Natural killer cell (primary cell): ENCODE data around the gene MRPL41. TPM values are rescaled to one million over a fixed set of nuclear protein-coding genes. Genes with fewer than 3 reads are reported as not detected.

Experiments used
- ATAC-seq, 3 donors: fragments of 150-1000 bp in 2 of 3; fragments of 200-7000 bp in 1 of 3; cut with Tn5 transposase; 1 replicate in 1 of 3; 2 replicates in 2 of 3; pipeline ENCODE4 v1.10.0; 2021; ENCODE audit warnings: mild to moderate bottlenecking in 2 of 3, moderate library complexity in 2 of 3
- DNase-seq, 2 donors: peaks; one replicate each; pipeline versions ENCODE4 v3.0.0 to v3.0.0-alpha.2; 2013 to 2021; ENCODE audit warnings: mixed read lengths in 1 of 2
- H3K27ac ChIP-seq: one replicate; pipeline ENCODE4 v1.5.1; 2013; ENCODE audit warnings: mild to moderate bottlenecking, low read length
- H3K27me3 ChIP-seq: one replicate; pipeline ENCODE4 v1.6.1; 2013; ENCODE audit warnings: low read length; ENCODE audit not compliant: control insufficient read depth, insufficient read depth
- H3K36me3 ChIP-seq: one replicate; pipeline ENCODE4 v1.6.1; 2013; ENCODE audit warnings: low read length; ENCODE audit not compliant: control insufficient read depth, insufficient read depth
- H3K4me1 ChIP-seq: one replicate; pipeline ENCODE4 v1.6.1; 2013; ENCODE audit warnings: low read length; ENCODE audit not compliant: control insufficient read depth, insufficient read depth
- H3K4me3 ChIP-seq: one replicate; pipeline ENCODE4 v1.5.1; 2013; ENCODE audit warnings: low read length
- H3K9me3 ChIP-seq: one replicate; pipeline ENCODE4 v1.6.1; 2013; ENCODE audit warnings: low read length; ENCODE audit not compliant: control insufficient read depth, insufficient read depth
- H3K27ac Mint-ChIP-seq, 2 donors: one replicate each; pipeline ENCODE4 v1.8.0; 2022; ENCODE audit warnings: mild to moderate bottlenecking in 2 of 2, mixed read lengths in 2 of 2, moderate library complexity in 1 of 2
- H3K27me3 Mint-ChIP-seq, 2 donors: one replicate each; pipeline ENCODE4 v1.8.0; 2022; ENCODE audit warnings: low read depth in 2 of 2, mixed read lengths in 2 of 2
- H3K36me3 Mint-ChIP-seq: one replicate; pipeline ENCODE4 v1.8.0; 2022; ENCODE audit warnings: mixed read lengths
- H3K4me1 Mint-ChIP-seq, 2 donors: one replicate each; pipeline ENCODE4 v1.8.0; 2022; ENCODE audit warnings: mixed read lengths in 2 of 2
- H3K4me3 Mint-ChIP-seq: one replicate; pipeline ENCODE4 v1.8.0; 2022; ENCODE audit warnings: mild to moderate bottlenecking, moderate library complexity, mixed read lengths
- H3K9me3 Mint-ChIP-seq, 2 donors: one replicate each; pipeline ENCODE4 v1.8.0; 2022; ENCODE audit warnings: mixed read lengths in 2 of 2
- WGBS: methylation state at CpG from one replicate; pipeline ENCODE4 v1.1.7; 2013; ENCODE audit warnings: missing lambda C conversion rate; ENCODE audit not compliant: insufficient coverage; 5-methylcytosine and 5-hydroxymethylcytosine counted together
- intact Hi-C: fragments of 100-400 bp; cut with micrococcal nuclease; formaldehyde crosslinking; loops from one replicate; pipeline ENCODE4 v1.14.2; 2022
- total RNA-seq, 4 donors: library from RNA; stranded (reverse); fragments of 120-200 nt in 1 of 4; gene quantifications; one replicate each; pipeline versions ENCODE4 v1.2.3 to v1.2.4, GENCODE V29; 2013 to 2022
- TF ChIP-seq, protein P1 (sequence below): fragments of 200-600 bp; IDR thresholded peaks from one replicate; pipeline ENCODE4 v1.8.0; 2022; ENCODE audit warnings: antibody characterized with exemption

The MRPL41 gene
- 10 to 100 TPM; 11.5 to 17.9 (median 16.8) TPM for total RNA-seq
- 16.7 TPM for total RNA-seq (2013)

DNA sequence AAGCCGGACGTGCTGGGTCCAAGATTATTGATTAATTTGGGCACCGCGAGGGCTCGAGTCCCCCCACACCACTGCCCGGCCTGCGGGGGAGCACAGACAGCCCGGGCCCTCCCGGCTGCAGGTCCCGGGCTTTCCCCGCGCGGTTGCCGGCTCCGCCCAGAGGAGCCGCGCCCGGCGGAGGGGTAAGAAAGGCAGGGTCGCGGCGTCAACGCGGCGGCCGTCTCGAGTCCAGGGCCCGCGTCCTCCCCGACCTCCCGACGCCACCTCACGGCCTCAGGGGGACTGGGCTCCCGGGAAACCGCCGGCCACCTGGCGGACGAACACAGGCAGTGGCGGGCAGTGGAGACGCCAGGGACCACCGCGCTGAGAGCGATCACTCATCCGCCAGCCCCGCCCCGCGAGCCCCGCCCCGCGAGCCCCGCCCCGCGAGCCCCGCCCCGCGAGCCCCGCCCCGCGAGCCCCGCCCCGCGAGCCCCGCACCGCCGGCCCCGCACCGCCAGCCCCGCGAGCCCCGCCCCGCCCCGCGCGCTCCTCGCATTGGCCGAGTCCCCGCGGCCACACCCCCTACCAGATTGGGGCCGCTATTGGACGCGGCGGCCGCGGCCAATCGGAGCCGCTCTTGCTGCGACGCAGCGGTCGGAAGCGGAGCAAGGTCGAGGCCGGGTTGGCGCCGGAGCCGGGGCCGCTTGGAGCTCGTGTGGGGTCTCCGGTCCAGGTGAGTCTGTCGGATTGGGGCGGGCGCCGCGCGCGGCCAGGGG, at the start of gene MRPL41:
MRPL41 (plus strand) TSS at position 616 of the 758 bp plus-strand sequence. CDS start 203 bp downstream, outside the sequence.
- ATAC-seq = peak; percentile 89 to 97 (median 93)
- peak within 1 kb of the TSS; percentile 37 for H3K27ac ChIP-seq
- peak within 1 kb of the TSS; percentile 84 for H3K4me3 Mint-ChIP-seq
- WGBS = under 1% methylated on average over 106 of the region's 106 CpGs
- peak within 1 kb of the TSS; percentile 71 to 83 for H3K27ac Mint-ChIP-seq
- no peaks in the 10 kb centered on the region for H3K27me3 ChIP-seq
- peak; percentile 85 to 94 for DNase-seq
- H3K9me3 ChIP-seq = no peaks in the 10 kb centered on the region
- peaks cover 14% of the 10 kb centered on the region for H3K36me3 ChIP-seq
- no peaks in the 10 kb centered on the region for H3K27me3 Mint-ChIP-seq
- H3K4me1 ChIP-seq = peaks cover 16% of the 10 kb centered on the region
- intact Hi-C loops = no loop called here
- peaks cover 7% of the 10 kb centered on the region for H3K36me3 Mint-ChIP-seq
- H3K4me3 ChIP-seq = peak within 1 kb of the TSS; percentile 56
- H3K9me3 Mint-ChIP-seq = no peaks in the 10 kb centered on the region
- TF ChIP-seq, protein P1, sequence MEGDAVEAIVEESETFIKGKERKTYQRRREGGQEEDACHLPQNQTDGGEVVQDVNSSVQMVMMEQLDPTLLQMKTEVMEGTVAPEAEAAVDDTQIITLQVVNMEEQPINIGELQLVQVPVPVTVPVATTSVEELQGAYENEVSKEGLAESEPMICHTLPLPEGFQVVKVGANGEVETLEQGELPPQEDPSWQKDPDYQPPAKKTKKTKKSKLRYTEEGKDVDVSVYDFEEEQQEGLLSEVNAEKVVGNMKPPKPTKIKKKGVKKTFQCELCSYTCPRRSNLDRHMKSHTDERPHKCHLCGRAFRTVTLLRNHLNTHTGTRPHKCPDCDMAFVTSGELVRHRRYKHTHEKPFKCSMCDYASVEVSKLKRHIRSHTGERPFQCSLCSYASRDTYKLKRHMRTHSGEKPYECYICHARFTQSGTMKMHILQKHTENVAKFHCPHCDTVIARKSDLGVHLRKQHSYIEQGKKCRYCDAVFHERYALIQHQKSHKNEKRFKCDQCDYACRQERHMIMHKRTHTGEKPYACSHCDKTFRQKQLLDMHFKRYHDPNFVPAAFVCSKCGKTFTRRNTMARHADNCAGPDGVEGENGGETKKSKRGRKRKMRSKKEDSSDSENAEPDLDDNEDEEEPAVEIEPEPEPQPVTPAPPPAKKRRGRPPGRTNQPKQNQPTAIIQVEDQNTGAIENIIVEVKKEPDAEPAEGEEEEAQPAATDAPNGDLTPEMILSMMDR = peak; percentile 47
- peaks cover 13 to 14% of the 10 kb centered on the region in 2 donors for H3K4me1 Mint-ChIP-seq

DNA sequence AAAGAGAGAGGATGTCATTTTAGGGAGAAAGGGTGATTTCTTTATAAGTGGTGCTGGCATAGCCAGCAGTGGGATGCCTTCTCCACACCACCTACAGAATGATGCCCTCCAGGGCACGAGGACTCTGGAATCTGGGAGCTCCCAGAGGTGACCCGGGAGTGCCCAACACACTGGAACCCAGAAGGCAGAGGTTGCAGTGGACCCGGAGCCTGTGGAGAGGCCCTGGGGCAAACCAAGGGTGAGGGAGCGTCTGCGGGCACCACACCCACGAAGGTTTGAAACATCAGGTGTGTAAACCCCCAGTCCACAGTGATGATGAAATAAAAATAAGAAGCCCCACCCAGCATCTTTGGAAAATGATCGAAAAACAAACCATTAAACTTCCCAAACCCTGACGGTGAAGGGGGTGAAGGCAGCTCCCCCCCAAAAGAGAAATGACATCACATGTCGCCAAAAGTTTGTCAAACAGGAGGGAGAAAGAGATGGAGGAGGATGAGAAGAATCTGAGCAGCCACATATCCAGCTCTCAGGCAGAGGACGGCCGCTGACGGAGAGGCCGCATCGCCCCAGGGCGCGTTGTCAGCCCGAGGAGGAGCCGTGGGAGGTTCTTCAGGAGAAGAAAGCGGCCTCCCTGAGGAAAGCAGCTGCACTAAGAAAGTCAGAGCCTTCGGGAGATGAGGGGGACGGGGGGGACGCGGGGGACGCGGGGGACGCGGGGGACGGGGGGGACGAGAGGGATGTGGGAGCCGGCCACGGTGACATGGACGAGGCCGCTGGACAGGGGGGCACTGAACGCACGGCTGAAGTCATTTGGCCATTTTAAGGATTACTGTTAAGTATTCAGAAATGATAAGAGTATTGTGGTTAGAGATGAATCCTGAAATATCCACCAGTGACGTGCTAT, 49.4 kb upstream of the MRPL41 start:
- WGBS = 95% methylated on average over 30 of the region's 36 CpGs
- H3K27me3 ChIP-seq = no peaks in the 10 kb centered on the region
- intact Hi-C loops = no loop called here
- H3K36me3 ChIP-seq = no peaks in the 10 kb centered on the region
- Mint-ChIP-seq H3K9me3 (no peaks in the 10 kb centered on the region), H3K4me3 (peak overlapping the region; percentile 60), H3K4me1 (peaks cover 9 to 17% of the 10 kb centered on the region in 2 donors), H3K27me3 (no peaks in the 10 kb centered on the region), H3K36me3 (no peaks in the 10 kb centered on the region), H3K27ac (peak overlapping the region; percentile 54 to 81)
- no peak for ATAC-seq
- DNase-seq = peak in 1 of 2 donors; percentile 16
- no peak overlapping the region for H3K27ac ChIP-seq
- no peak overlapping the region for H3K4me3 ChIP-seq
- TF ChIP-seq, protein P1 = no peak
- H3K4me1 ChIP-seq = no peaks in the 10 kb centered on the region
- no peaks in the 10 kb centered on the region for H3K9me3 ChIP-seq

DNA sequence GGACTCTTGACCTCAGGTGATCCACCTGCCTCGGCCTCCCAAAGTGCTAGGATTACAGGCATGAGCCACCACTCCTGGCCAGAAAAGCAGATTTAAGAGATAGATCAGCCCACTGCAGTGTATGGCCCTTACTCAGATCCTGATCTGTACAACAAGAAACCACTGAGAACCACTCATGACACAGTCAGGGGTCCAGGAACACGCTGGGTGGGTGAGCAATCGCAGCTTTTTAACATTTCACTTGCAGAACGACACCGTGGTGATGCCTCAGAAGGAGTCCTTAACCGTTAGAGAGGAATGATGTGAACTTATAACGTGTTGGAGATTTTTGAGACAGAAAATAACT, 47.3 kb upstream of the MRPL41 start:
- no peaks in the 10 kb centered on the region for H3K36me3 Mint-ChIP-seq
- H3K9me3 Mint-ChIP-seq = no peaks in the 10 kb centered on the region
- intact Hi-C loops = no loop called here
- H3K4me3 ChIP-seq = no peak overlapping the region
- H3K9me3 ChIP-seq = no peaks in the 10 kb centered on the region
- H3K27ac Mint-ChIP-seq = no peak overlapping the region
- DNase-seq (no peak), ATAC-seq (no peak)
- no peaks in the 10 kb centered on the region for H3K4me1 ChIP-seq
- H3K36me3 ChIP-seq = no peaks in the 10 kb centered on the region
- peaks cover 10 to 17% of the 10 kb centered on the region in 2 donors for H3K4me1 Mint-ChIP-seq
- TF ChIP-seq, protein P1 = no peak
- 94% methylated on average over 7 of the region's 7 CpGs for WGBS
- no peak overlapping the region for H3K4me3 Mint-ChIP-seq
- H3K27me3 ChIP-seq = no peaks in the 10 kb centered on the region
- H3K27me3 Mint-ChIP-seq = no peaks in the 10 kb centered on the region
- no peak overlapping the region for H3K27ac ChIP-seq
